HG03280 (cell line): ENCODE measurements around the gene SLC6A7.
"Not testable (repeated sequence)": the region's sequence is repeated elsewhere in the genome, so short reads cannot be mapped to it uniquely, and the experiment has no call there.

Source experiments
- ATAC-seq: cut with Tn5 transposase; IDR thresholded peaks from one replicate; pipeline ENCODE4 v1.9.1; 2021; ENCODE audit warnings: mild to moderate bottlenecking, moderate library complexity; ENCODE audit not compliant: unreplicated experiment

The SLC6A7 gene

DNA sequence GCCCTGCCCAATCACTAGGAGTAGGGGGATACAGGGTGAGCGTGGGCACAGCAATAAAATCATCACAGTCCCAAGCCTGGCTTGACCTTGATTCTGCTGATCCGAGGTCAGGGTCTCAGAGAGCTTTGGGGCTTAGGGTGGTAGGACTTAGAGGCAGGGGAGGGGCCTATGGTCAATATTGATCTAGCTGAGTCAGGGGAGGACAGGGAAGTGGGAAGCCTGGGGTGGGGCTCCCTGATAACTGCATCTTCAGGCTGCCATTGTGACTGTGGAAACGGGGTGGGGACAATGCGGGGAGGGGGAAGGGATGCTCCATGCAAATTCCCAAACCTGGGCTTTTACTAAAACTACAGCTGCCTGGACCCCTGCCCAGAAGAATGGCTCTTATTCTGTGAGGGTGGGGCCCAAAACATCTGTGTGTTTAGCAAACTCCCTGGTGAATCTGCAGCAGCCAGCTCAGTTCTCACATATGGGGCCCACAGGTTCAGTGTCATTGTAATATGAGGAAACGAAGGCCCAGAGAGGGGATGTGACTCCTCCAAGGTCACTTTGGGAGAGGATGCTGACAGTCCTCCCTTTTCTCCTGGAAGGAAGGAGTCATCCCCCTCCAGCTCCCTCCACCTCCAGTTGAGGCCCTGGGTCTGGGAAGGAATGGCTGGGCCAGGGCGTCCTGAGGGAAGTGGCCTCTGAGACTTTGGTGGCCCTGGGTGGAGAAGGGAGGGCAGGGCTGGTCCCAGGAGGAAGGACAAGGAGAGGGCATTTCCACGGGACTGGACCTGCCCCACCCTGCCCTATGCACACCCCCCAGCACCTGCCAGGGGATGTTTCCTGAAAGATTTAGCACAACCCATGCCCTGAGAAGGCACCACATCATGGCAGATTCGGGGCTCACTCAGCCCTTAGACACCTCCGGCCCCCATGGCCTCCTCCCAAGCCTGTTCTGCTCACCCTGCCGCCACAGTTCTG is 26.4 kb downstream of the SLC6A7 start:
- ATAC-seq: no peak

DNA sequence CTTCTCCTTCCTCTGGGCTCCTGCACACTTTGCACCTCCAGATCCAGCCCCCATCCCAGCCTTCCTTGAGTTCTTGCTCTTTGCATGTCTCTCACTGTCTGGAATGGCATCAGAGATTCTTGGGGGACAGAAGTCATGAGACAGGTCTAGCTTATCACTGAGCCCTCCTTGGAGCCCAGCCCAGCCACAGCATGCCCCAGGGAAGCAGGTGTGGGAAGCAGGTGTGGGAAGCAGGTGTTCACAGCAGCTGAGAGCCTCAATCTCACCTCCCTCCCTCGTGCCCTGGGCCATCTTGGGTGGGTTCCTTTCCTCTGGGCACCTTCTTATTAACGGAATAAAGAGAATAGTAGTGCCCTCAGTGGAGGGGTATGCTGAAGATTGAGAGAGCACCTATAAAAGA is 27.2 kb downstream of the SLC6A7 start:
- ATAC-seq: no peak

DNA sequence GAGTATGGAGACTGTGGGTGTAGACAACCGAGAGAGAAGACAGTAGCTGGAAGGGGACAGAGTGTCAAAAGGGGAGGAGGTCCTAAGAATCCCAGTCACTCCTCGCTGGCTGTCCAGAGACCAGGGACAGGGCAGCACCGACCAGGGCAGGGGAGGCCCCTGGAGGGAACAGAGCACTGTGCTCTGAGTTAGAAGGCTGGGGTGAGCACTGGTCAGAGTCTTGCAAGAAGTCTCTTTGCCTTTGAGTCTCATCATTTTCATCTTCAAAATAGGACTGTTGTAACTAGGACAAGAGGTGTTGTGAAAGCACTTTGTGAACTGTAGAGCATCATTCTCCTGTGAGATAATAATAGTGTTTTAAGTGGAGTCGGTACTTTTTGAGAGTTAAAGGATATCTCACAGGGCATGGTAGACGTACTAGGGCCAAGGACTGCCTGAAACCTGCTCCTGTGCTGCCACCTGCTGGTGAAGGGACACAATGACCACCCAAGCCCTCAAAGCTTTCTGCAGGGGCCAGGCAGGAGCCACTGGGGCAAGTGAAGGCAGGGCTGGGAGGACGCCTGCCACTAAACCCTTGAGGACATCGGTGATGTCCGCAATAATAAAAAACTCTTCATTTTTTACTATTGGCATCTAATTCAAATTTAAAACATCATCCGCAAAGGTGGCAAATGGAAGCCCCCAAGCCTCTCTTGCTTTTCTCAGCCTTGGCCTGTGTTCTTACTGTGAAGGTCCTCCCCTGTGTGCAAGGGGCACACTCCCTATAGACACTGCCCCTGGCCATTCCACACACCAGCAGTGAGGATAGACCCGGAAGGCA is 28.2 kb downstream of the SLC6A7 start:
- ATAC-seq: peak; percentile 85

DNA sequence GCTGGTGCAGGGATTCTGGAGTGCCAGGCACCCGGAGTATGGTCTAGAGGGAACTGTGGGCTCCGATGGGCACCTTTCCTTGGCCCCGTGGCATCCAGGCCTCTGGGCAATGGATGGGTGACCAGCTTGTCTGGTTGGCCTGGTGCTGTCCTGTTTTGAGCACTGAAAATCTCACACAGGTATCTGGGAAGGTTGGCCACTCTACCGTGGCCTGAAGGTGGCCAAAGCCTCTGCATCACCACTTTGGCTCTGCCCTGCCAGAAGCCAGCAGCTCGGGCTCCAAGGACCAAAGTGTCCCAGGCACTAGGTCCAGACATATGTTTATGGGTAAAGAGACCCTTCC is 28.8 kb downstream of the SLC6A7 start:
- no peak for ATAC-seq

DNA sequence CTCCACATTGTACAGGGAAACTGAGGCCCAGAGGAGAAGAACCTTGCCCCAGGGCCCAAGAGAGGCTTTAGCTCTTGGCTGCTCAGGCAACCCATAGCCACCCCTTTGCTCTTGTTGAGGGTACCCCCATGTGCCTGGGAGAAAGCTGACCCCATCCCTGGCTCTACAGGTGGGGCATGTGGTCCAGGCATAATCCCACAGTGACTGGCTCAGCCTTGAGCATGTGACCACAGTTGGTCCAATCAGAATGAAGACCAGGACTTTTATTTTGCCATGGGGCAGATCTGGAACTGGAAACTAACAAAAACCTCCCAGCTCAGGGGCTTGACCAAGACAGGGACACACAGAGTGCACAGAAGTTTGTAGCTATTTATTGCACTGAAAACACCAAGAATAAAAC is 29.3 kb downstream of the SLC6A7 start:
- no peak for ATAC-seq

DNA sequence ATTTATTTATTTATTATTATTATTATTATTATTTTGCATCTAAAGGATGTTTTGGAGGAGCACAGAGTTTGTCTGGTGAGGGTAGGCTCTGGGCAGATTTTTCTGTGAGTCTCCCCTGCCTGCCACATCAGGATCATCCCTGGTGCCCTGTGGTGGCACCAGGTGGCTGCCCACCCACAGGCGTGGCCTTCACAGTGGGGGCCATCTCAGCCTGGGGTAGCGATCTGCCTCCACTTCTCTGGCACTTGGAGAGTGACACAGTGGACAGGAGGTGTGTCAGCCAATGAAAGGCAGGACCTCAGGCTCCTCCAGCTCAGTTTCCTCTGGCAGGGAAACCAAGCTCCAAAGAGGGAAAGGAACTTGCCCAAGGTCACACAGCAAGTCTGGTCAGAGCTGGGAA is 30.0 kb downstream of the SLC6A7 start:
- no peak for ATAC-seq

DNA sequence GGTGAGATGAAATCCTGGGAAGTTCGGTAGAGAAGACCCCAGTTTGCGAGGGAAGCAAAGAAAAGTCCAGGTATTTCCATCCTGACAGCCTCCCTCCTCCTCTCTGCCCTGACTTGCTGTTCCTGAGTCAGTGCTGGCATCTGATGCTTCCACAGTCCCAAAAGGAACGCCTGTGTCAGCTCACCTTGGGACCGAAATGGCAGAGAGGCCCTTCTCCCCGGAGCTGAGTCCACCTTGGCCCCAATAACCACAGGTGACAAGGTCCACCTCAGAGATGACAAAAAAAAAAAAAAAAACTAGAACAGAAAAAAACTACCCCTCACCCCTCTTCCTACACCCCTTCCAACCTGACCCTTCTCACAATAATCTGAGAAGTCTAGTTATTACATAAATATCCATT is 31.6 kb downstream of the SLC6A7 start:
- ATAC-seq: no peak

DNA sequence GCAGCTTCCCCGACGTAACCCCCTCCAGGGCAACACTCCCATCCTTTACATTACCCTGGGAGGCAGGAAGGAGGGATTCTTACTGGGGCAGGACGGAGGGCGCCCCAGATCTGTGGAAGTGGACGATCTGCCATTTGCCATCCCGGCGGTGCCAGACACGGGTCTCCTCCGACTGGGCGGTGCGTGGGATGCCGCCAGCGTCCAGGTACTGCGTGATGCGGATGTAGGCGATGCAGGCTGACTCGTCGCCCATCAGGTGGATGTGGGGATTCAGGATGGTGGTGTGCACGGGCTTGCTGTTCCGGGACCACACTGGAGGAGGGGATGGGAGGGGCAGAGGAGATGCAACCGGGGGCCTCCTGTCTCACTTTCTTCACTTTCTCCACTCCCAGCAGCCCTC is 33.0 kb downstream of the SLC6A7 start:
- no peak for ATAC-seq

DNA sequence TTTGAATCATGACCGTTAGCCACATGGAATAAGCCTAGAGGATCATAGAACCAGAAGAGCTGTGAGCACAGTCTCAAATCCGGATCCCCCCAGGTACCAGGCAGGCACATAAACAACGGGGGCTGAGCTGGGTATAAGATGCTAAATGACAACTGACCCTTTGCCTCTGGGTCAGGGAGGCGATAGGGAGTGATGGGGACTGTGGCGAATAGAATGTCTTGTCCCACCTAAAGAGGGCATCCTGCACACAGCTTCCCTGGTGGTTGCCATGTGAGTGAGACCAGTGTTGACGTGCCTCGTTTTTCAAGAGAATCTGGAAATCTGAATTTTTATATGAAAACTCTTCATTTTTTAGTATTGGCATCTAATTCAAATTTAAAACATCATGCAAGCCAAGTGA is 33.6 kb downstream of the SLC6A7 start:
- ATAC-seq: no peak

DNA sequence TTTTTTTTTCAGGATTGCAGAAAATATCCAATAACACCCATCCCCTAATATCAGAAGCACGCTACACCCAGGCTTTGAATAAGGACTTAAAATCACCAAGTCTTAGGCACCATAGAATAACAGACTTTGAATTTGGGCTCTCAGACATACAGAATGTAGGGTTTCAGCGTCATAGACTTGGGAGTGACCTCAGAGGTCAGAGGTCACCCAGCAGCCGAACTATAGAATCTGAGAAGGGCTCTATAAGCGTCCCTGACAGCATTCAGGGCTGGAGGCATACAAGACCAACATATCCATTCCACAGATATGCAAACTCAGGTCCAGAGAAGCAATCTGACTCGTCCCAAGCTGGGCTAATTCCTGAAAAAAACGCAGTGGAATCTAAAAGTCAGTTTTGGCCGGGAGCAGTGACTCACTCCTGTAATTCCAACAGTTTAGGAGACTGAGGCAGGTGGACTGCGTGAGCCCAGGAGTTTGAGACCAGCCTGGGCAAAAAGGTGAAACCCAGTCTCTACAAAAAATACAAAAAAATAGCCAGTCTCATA is 34.7 kb downstream of the SLC6A7 start:
- no peak for ATAC-seq

DNA sequence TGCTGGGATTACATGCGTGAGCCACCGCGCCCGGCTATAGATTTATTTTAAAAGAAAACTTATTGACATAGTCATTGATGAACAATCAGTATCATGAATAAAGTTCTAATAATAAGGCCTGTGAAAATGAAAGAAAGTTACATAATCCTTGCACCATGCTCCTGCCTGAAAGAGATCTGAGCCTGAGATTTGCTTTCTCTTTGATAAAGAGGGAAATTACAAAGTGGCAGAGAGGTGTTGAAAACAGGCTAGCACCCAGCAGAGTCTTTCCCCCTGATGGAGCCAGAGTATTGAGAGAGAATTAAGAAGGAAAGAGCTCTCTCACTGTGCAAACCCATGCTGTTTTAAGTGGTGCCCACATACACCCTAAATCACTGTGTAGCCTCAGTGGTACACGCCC is 37.2 kb downstream of the SLC6A7 start:
- no peak for ATAC-seq

DNA sequence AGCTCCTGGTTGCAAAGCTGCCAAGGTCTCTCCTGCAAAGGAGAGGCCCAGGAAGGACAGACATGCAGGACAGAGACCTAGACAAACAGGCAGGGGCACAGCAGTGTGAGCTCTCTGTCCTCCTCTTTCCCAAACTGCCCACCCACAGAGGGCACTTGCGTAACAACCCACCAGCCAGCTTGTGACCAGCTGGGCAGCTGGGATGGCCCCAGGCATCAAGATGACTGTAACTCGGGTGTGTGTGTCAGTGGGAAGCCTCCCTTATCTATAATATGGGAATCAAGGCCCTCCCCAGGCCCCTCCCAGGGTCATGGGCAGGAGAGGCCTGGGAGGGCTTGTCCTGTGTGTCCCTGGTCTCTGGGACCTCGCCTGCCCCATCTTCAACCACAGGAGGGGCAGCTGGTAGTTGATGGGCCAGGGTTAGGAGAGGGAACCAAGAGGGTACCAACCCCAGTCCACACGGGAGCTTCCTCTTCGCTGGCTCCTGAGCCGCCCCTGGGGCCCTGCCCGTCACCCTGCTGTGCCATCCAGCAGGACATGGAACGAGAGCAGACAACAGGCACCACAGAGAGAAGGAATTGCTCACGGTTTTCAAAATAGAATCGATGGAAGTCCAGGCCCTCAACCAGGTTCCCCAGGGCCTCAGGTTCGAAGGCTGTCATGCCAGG is 37.9 kb downstream of the SLC6A7 start:
- ATAC-seq: no peak

DNA sequence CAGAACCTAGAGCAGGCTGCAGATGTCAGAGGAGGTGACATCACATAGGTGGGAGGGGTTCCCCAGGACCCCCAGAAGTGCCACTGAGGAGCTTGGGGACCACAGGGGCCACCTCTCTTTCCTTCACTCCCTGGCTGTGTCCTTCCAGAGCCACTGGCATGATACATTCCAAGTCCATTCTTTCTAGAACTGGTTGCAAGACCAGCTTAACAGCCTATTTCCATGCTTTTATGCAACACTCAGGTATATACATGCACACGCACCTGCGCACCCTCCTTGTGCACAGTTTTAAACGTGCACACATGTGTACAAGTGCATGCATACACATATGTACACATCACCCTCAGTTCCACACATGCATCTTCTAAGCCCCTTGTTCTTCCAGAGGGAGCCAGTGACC is 39.7 kb downstream of the SLC6A7 start:
- no peak for ATAC-seq

DNA sequence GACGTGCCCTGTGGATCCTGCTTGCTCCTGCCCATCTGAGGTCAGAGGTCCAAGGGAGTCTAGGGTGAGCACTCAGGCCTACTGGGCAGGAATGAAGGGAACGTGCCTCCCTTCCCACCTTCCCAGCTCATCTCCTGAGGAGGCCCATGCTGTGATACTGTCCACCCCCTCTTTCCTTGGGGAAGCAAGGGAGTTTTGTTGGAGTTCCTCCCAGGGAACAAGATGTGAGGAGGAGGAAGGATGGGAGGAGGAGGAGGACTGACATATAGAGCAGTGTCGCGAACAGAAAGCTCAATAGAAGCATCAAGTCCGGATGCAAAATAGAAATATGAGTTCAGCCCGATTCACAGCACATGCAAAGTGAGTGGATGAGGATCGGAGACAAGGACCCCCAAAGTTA is 41.0 kb downstream of the SLC6A7 start:
- ATAC-seq: no peak

DNA sequence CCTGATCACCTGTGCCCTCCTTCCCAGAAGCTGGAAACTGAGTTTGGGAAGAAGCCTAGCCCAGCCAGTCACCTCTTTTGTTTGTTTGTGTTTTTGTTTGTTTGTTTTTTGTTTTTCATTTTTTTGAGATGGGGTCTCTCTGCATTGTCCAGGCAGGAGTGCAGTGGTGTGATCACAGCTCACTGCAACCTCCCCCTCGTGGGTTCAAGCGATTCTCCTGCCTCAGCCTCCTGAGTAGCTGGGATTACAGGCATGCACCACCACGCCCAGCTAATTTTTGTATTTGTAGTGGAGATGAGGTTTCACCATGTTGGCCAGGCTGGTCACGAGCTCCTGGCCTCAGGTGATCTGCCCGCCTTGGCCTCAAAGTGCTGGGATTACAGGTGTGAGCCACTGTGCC is 43.8 kb downstream of the SLC6A7 start:
- ATAC-seq: not testable (repeated sequence)

DNA sequence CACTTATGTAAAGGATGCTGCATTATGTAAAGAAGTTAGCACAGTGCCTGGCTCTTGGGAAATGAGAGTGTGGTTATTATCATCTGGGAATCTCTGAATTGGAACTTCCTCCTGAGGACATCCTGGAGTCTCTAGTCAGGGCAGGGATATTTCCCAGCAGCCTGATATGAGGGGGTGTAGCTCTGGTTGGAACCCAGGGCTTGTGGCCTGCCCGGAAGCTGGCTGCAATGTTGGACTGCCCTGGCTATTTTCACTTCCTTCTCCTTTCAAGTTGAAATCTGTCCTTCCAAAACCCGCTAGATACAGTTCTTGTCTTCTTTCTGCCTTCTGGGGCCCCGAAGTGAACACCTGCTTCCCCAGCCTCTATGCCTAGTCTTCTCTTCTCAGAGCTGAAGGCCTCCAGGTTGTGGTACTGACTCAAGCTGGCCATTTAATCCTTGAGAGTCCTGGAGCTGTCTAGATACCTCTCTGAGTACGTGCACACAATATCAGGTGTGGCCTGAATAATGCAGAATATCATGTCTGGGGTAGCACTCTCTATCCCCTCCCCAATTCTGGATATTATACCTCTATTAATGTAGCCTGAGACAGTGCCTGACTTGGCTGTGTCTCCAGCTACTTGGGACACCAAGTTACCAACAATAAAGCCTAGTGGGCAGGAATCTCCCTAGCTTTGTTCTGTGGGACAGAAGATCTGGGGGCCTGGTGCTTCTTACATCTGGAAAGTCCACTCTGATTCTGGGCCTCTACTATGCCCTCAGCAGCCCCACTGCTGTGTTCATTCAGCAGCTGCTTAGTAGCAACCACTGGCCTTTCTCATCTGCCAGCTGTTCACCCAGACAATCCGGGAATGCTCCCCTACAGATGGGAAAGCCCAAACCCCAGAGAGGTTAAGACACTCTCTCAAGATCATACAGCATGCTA is 45.0 kb downstream of the SLC6A7 start:
- ATAC-seq: no peak

DNA sequence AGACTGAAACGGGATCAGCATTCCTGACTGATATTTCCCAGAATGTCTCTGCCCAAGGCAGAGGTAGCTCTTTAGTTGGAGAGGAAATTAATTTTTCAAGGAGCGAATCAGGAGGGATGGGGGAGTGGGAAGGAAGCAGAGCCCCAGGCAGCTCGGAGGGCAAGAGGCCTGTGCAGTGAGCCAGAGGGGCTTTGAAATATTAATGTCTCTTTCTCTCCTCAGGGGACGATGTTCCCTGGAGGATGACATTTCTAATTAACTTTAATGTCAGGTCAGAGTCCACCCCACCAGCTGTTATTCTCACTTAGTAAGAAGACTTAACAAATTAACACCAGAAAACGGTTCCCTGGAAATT is 45.6 kb downstream of the SLC6A7 start:
- ATAC-seq: no peak

DNA sequence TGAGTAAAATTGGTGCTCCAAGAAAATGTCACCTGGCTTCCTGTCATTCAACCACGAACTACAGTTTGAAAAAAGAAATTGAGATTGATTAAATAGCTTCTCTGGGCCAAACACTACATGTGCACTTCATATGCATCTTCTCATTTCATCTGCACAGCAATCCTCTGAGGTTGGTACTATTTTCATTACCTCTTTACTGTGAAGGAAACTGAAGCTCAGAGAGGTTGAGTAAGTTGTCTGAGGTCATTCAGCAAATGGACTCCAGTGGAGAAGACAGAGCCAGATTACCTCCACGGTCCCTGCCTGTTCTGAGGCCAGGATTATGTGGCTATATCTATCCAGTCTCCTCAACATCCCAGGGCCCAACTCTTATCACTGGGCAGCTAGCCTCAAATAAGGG is 46.5 kb downstream of the SLC6A7 start:
- ATAC-seq: no peak

DNA sequence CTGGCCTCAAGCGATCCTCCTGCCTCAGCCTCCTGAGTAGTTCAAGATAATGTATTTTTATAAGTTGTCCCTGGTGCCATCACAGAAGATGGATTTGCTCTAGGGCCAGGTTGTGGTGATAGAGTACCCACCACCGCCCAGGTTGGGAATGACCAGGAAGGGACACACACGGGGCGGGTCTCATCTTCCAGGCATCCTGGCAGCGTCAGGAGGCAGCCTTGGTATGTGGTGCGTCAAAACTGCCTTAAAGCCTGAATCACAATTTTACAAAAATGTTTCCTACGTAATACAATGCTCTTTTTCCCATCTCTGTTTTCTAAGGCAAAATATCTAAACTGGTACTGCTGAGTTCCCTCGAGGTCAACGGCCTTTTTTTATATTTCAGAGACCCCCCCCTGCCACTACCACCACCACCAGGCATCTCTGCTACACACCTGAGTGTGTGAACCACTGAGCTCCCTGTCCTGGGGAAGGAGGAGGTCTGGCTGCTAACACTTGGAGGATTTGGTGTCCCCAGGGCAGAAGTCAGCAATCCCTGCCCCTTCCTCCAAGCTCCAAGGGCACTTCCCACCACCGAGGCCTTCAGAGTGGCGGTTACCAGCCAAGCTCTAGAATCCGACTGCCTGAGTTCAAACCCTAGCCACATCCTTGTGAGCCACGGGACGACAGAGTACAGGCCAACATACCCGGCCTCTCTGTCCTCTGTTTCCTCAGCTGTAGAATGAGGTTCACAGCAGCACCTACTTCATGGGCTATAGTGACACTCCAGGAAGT is 47.3 kb downstream of the SLC6A7 start:
- ATAC-seq: no peak

DNA sequence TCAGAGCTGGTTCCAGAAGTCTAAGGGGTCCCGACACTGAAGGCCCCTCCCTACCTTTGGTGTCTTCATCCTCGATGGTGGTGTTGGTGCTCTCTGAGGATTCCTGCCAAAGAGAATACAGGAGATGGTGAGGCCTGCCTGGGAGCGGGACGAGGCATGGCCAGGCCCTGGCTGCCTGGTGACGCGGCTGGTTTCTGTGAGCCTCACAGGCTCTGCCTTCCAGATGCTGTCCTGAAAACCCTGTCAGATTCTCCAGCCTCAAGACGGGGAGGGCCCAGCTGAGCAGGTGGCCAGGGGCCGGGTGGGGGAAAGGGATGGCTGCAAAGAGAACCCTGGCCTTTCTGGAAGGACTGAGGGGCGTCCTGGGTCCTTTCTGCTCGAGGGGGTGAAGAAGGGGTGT is 48.8 kb downstream of the SLC6A7 start:
- no peak for ATAC-seq
